Ureter (tissue), 1 donor: ENCODE results near the gene STXBP5L. TPM values are rescaled to one million over a fixed set of nuclear protein-coding genes. Genes with fewer than 3 reads are reported as not detected.
"Not testable (repeated sequence)": the region's sequence is repeated elsewhere in the genome, so short reads cannot be mapped to it uniquely, and the experiment has no call there.

Source experiments
- DNase-seq: peaks from one replicate; pipeline ENCODE4 v3.0.0-alpha.2; 2020; ENCODE audit warnings: low spot score
- total RNA-seq: library from RNA; stranded (reverse); gene quantifications from one replicate; pipeline ENCODE4 v1.2.4, GENCODE V29; 2023
- donor health status: DM: yes; HTN: yes; CAD: no.

STXBP5L gene
- total RNA-seq, 1 donor from 2014 or later, result 8.3 TPM

GRCh38 chr3:121230194-121230593 is 322.2 kb downstream of the STXBP5L start:
- DNase-seq, result not testable (repeated sequence)

GRCh38 chr3:121231872-121232271 is 323.9 kb downstream of the STXBP5L start:
- no peak for DNase-seq

- DNase-seq, result no peak
These were observed 324.6 kb downstream of the STXBP5L start for GRCh38 chr3:121232309-121233225.

GRCh38 chr3:121243208-121243607 is 335.2 kb downstream of the STXBP5L start:
- no peak for DNase-seq

GRCh38 chr3:121252676-121253075 is 344.7 kb downstream of the STXBP5L start:
- DNase-seq, result no peak

GRCh38 chr3:121269389-121269788 is 361.4 kb downstream of the STXBP5L start:
- DNase-seq, result no peak

- DNase-seq, result no peak
These were observed 366.4 kb downstream of the STXBP5L start for GRCh38 chr3:121274411-121274810.

GRCh38 chr3:121295452-121295851 is 387.4 kb downstream of the STXBP5L start:
- no peak for DNase-seq

GRCh38 chr3:121295979-121296378 is 388.0 kb downstream of the STXBP5L start:
- DNase-seq, result no peak

- no peak for DNase-seq
These were observed 416.3 kb downstream of the STXBP5L start for GRCh38 chr3:121324320-121324719.

GRCh38 chr3:121330118-121330517 is 422.1 kb downstream of the STXBP5L start:
- no peak for DNase-seq

GRCh38 chr3:121330634-121331033 is 422.6 kb downstream of the STXBP5L start:
- no peak for DNase-seq

- not testable (repeated sequence) for DNase-seq
These were observed 448.0 kb downstream of the STXBP5L start for GRCh38 chr3:121355960-121356359.

- no peak for DNase-seq
These were observed 454.2 kb downstream of the STXBP5L start for GRCh38 chr3:121362035-121362734.

GRCh38 chr3:121388308-121388707 is 480.3 kb downstream of the STXBP5L start:
- not testable (repeated sequence) for DNase-seq

GRCh38 chr3:121395967-121396366 is 488.0 kb downstream of the STXBP5L start:
- not testable (repeated sequence) for DNase-seq

GRCh38 chr3:121398051-121398450 is 490.0 kb downstream of the STXBP5L start:
- DNase-seq, result not testable (repeated sequence)

- no peak for DNase-seq
These were observed 491.8 kb downstream of the STXBP5L start for GRCh38 chr3:121399820-121400219.

GRCh38 chr3:121405631-121406030 is 497.6 kb downstream of the STXBP5L start:
- DNase-seq, result no peak

GRCh38 chr3:121411523-121411922 is 503.5 kb downstream of the STXBP5L start:
- DNase-seq, result no peak

- no peak for DNase-seq
These were observed 506.9 kb downstream of the STXBP5L start for GRCh38 chr3:121414924-121415323.

GRCh38 chr3:121418182-121418581 is 510.2 kb downstream of the STXBP5L start:
- DNase-seq, result no peak

GRCh38 chr3:121424549-121424948 is 516.5 kb downstream of the STXBP5L start:
- DNase-seq, result no peak
